Stimulated activated CD8-positive, alpha-beta memory T cell treated with anti-CD3 and anti-CD28 coated beads, Interleukin-4, amount 100 ng/mL, for 4 hours (primary cell): ENCODE results near the gene TMEM43.

Source experiments
- DNase-seq, 2 donors: peaks; one replicate each; pipeline ENCODE4 v3.0.0-alpha.2; 2020; ENCODE audit warnings: low read depth in 2 of 2, low spot score in 1 of 2

The TMEM43 gene

DNA sequence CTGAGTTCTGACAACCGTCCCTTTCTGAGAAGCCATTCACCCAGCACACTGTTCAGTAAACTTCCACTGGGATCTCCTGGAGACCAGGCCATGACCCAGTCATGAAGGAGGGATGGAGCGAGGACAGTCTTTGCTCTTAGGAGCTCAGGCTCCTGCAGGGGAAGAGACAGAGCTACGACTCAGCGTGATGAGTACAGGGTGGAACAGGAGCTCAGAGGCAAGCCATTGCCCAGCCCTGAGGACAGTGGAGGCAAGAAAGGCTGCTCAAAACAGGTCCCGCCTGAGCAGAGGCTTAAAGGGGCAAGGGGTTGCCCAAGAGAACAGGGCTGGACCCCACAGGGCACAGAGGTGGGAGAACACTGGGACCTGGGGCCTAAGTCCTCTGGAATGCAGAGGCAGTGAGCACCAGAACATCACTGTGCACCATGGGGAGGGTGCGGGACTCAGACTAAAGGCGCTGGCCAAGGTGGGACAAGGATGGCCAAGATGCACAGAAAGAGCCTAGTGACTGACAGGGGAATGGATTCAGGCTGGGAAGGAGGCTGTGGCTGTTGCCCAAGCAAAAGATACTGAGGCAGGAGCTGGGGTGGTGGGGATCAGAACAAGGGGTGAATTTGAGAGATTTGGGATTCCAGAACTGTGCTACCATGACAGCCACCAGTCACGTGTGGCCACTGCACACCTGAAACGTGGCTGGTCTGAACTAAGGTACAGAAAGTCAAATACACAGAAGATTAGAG lies 25.8 kb downstream of the TMEM43 start:
- DNase-seq: no peak

DNA sequence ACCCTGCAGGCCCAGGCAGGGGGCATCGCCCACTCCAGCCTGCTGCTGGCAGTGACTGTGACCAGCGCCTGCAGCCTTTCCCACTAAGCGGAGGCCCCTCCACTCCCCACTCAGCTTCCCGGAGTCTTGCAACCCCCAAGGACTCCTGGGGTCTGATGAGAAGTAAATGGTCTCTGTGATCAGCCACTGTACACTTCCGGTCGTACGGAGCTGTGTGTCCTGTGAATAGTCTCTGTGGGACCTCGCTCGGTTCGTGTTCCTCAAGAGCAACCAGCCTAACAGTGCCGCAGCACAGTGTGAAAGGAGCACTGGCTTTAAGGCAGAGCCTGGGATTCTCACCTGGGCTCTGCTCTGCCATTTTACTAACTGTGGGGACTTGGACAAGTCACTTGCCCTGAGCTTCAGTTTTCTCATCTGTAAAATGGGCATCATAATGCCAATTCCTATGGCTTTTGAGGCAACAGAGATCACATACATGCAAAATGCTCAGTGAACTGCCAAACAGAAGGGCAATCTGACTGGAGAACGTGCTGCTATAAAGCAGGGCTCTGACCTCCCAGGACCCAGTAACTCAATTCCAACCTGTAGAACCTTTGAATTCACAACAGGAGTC lies 26.7 kb downstream of the TMEM43 start:
- DNase-seq: no peak

DNA sequence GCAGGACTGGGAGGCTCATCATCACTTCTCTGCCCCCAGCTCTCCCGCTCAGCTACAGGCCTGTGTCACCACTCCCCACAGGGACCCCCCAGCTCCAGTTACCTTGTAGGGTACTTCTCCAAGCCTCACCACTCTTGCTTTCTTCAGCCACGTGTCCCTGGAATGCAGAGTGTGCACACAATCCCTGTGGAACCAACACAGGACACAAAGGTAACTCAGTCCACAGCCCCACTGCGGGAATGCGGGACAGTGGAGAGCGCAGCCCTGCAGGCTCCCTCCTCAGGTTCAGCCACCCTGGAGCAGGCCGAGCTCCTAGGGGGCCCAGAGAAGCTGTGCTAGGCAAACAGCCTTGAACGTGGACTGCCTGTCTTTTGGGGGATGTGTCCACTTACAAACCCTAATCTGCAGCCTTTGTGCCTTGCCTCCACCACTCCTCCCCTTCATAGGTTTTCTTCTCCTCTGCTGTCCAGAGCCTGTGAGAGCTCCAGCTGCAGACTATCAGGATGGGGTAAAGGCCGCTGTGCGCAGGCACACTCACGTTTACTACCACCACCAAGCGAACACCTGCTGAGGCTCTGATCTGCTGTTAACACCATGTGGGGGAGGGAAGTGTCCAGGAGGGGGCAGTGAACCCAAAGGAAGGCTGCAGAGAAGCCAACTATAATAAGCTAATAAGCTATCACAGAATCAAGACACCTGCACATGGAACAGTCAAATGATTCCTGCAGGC lies 27.5 kb downstream of the TMEM43 start:
- no peak for DNase-seq

DNA sequence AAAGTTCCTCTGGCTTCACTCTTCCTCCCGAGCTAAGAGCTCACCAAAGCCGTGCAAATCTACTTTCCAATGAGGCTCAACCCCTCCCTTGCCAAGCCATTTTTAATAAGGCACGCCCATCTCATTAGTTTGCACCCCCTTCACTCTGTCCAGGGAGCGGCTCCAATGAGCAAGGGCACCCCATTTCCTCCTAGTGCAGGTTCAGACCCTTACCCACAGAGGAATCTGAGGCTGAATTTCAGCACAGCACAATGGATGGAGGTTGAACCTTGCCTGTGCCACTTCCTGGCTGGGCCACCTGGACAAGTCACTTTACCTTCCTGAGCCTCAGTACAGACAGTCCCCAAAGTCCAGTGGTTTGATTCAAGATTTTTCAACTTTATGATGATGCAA lies 28.1 kb downstream of the TMEM43 start:
- DNase-seq: no peak

DNA sequence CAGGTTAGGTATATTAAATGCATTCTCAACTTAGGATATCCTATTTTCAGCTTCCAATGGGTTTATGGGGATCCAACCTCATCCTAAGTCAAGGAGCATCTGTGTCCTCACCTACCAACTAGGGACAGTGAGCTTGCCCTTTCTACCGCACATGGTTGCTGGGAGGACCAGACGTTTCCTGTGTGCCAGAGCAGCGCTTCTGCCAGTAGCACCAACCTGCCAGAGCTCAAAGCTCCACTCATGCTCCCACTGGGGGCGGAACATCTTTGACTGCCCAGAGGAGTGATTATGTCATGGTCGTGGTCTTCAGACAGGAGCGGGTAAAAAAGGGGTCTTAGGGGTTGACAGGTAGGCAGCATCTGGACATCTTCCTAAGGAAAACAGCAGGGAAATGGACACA lies 28.8 kb downstream of the TMEM43 start:
- DNase-seq: no peak

DNA sequence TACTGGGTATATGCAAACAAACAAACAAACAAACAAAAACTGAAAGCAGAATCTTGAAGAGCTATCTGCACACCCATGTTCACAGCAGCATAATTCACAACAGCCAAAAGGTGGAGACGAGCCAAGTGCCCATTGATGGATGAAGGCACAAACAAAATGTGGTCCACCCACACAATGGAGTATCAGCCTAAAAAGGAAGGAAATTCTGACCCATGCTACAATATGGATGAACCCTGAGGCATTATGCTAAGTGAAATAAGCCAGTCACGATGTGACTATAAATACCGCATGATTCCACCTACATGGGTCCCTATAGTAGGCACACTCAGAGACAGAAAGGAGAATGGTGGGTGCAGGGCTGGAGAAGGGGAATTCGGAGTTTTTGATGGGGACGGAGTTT lies 29.4 kb downstream of the TMEM43 start:
- no peak for DNase-seq

DNA sequence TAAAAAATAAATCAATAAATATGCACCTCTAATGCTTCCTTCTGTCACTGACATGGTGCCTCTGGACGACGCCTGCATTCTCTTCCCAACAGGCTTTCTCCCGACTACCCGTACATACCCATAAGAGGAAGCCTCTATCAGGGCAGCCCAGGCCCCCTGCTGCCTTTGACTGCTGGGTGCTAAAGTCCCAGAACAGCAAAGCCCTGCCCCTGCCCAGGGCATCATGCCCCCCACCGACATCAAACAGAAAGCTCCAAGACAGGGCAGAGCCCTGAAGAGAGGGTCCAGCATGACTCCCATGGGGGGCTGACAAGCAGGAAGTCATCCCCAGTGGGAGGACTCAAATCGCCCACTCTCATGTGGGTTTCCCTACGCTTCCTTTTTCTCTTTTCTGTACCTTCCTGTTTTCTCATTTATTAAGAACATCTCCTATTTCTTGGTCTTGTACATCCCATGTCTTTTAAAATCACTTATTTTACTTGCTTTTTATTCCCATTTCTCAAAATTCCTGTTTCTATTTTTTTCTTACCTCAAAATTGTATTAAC lies 30.1 kb downstream of the TMEM43 start:
- no peak for DNase-seq

DNA sequence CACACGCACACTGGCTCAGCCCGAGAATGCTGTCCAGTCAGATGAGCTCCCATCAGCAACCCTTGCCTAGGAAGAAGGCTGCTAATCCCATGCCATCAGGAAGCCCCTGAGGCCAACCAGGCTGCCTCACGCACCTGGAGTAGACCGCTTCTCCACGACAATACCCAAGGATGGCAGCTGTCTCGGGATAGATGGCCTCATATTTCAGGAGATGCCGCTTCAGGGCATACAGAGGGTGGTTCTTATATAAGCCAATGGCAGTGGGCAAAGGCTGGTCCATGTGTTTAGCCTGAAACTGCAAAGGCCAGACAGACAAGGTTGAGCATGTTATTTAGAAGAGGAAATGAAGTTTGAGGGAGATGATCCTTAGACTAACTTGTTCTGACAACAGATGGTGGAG lies 31.3 kb downstream of the TMEM43 start:
- DNase-seq: no peak

DNA sequence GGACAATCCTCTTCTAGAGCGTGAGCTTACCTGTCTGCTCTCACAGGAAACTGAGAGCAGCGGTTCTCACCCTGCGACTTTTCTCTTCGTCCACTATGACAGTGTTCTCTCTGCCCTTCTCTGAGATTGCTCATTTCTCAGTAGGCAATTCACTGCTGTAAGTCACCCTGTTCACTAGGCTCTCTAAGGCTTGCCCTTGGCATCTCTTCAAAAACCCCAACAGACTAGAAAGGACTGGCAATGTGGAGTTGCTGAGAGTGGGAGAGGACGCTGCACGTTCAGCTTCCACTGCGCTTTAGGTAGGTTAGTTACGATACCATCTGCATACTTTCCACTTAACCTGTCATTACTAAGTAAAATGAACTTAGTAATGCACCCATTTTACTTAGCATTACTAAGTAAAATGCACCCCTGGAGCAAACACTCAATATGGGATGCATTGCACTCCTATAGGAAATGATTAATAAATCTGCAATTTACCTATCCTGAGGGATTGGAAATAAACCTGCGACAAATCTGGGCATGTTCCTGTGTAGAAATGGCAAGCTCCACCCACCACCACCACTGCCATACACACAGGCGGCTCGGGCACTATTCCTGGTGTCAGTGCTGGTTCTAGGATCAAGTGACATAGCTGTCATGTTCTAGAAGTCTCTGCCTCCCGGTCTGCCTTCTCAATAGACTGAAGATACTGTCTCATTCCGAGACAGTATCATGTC lies 32.1 kb downstream of the TMEM43 start:
- no peak for DNase-seq

DNA sequence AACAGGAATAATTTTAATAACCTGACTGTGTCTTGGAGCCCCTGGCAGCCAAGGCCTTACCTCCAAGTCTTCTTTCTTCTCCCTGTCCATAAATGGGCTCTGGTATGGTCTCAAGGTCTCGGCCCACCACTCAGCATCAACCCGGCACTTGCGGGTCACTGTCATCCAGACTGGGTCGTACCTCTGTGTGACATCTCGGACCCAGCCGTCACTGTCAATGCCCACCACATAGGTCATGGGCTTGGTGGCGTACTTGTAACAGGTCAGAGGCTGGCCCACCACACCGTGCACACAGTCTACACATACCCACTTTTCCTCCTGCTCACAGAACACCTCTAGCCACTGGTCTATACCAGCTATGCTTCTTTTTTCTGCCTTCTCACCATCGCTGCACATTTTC lies 33.1 kb downstream of the TMEM43 start:
- DNase-seq: no peak

DNA sequence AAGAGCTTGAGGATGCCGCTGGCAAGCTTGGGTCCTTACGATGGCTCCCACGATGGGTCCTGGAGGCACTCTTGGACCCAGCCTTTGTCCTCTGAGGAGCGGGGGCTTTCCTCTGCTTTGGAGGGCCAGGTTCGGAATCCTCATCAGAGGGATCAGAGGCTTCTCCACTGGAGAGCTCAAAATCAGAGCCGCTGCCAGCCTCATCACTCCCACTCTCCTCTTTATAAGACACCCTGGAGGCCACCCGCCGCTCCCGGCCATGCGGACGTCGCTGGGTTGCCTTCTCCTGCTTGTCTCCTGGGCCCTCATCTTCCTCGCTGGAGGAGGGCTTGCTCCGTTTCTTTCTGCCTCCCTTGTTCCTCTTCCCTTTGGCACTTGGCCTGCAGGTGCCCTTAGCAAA lies 33.5 kb downstream of the TMEM43 start:
- no peak for DNase-seq

DNA sequence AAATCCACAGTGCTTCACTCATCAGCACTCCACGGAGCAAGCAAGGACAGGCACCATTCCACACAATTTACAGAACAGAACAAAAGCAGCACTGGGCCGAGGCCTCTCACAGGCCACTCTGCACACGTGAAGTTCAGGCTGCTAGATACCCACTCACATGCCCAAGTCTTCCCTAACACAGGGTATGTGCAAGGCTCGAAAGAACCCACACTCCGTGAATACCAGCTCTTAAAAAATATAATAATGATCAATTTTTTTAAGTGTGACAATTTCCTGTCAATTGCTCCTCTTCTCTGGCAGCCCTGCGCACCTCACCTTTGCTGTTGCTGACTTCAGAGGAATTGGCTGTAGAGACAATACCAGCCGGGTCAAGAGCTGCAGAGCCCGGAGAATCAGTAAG lies 34.6 kb downstream of the TMEM43 start:
- no peak for DNase-seq

DNA sequence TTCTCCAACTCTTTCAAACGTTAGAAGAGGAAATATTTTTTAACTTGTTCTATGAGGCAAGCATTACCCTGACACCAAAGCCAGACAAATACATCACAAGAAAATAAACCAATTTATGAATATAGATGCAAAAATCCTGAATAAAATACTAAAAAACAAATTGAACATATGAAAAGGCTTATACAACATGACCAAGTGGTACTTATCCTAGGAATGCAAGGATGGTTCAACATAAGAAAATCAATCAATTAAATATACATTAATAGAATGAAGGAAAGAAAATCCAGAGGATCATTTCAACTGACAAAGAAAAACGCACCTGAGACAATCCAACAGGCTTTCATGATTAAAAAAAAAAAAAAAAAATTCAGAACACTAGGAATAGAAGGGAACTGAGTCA lies 36.4 kb downstream of the TMEM43 start:
- no peak for DNase-seq

DNA sequence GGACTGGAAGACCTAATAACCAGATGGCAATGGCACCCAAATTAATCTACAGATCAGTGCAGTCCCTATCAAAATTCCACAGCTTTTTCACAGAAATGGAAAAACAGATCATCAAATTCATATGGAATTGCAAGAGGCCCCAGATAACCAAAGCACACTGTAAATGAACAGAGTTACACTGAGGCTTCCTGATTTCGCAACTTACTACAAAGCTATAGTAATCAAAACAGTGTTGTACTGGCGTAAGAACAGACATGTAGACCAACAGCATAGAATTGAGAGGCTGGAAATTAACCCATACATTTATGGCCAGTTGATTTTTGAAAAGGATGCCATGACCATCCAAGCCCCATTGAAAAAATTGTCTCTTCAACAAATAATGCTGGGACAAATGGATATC lies 37.3 kb downstream of the TMEM43 start:
- DNase-seq: no peak

DNA sequence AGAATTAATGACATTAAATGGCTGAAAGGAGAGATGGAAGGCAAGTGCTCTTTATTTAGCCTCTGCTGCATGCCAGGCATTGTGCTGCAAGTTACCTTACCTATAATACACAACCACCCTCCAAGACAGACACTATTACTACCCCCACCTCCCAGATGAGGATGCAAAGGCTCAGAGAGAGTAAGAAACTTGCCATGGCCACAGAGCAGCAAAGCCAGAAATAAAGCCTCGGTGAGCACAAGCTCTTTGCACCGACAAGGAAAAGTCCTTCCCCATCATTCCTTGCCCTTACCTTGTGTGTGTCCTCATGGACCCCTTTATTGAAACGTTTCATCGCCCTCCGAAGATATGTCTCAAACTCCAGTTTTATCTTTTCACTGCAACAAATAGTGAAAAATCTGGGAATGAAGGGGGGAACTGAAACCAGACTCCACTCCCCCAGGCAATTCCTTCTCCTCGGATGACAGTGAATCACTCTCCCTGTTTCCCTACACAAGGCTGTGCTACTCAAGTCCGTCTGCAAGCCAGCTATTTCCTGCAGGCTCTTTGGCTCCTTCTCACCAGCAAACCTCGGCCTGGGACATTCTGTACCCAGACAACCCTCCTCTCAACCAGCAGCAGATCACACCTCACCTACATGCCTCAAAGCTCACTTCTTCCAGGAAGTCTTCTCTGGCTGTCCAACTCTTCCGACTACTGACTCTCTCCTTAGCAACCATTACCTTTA lies 42.2 kb downstream of the TMEM43 start:
- DNase-seq: no peak

DNA sequence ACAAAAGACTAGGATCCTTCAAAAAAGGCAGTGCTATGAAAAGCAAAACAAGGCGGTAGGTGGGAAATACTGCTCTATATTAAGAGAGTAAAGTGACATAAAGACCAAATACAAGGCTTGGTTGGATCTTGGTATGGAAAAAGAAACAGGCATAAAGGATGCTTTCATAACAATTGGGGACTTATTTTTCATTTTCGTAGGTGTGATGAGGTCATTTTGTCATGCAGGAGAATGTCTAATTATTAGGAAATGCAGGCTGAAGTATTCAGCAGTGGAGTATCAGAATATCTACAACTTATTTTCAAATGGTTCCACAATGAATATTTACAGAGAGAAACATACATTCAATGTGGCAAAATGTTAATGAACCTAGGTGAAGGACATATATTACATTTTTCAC lies 44.6 kb downstream of the TMEM43 start:
- DNase-seq: no peak

DNA sequence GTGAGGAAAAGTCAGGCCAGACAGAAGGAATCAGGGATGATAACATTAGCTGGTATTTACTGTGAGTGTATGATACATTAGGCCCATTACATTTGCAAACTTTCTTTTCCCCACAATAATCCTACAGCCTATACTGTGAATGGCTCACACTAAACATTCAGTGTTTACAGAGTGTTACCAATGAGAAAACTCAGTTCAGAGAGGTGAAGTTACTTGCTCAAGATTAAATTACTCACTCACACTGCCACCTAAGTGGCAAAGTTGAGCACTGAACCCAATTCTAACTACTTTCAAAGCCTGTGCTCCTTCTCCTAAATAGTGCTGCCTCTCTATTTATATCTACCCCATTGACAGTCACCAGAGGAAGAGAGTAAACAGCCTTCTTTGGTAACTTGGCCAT lies 45.0 kb downstream of the TMEM43 start:
- no peak for DNase-seq

DNA sequence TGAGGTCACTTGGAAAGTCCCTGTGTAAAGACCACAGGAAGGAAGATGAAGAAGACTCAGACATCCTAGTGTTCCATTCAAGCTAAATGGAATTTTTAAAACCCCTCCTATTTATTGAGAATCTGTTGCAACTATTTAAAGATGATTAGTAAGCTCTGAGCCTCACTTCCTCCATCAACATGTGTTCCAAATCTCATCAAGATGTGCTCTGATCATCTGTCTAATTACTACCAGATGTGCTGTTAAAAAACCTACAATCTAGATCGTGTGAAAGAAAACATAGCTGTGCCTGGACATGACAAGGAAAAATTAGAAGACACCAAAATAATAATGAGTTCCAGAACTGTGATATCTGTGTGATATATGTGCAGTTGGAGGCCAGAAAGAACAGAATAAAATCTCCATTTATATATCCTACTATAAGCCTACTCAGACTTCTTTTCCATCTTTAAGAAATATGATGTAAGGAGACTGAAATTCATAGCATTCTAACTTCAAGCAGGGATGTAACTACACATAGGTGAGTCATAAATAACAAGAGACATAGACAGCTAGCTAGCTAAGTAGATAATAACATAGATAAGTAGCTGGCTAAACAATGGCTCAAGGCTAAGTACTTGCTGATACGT lies 45.8 kb downstream of the TMEM43 start:
- no peak for DNase-seq

DNA sequence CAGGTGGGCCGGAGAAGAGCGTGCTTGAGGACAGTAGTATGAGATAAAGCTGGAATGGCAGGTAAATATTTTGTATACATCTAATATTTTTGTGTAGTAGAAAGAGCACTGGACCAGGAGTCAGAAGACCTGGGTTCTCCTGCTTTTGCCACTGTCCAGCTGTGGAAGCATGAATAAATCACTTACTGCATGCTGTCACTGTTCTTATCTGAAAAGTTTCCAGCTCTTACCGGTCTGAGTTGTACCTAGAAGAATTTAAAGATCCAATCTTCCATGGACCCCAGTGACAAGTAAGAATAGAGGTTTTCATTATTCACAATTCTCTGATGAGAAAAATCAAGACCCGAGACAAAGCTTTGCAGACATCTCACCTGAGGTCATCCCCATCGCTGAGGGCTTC lies 47.6 kb downstream of the TMEM43 start:
- no peak for DNase-seq

DNA sequence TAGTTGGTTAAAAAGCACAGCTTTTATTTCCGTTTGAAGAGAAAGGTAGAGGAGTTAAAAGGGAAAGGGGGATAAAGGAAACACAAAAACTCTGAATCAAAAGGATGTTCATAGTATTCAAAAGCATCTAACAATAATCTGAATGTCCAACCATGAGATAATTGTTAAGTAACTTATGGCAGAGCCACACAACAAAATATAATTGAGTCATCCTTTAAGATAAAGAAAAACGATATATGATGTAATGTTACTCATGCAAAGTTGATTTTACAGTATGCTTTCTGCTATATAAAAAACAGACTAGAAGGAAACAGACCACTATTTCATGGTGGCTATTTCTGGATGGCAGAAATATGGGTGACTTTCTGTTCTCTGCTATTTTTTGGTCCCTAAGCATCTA lies 49.6 kb downstream of the TMEM43 start:
- DNase-seq: no peak
